H4 (cell line): ENCODE results near the gene BFSP1. TPM values are rescaled to one million over a fixed set of nuclear protein-coding genes. Genes with fewer than 3 reads are reported as not detected.
A peak's percentile ranks its signal among the peaks of the same experiment; 100 is the strongest.

Source experiments
- DNase-seq: peaks from one replicate; pipeline ENCODE4 v3.0.0-alpha.2; 2015; ENCODE audit warnings: low spot score
- total RNA-seq: library from RNA; depleted of rRNA; stranded (reverse); fragments of >200 nt; shearing (Covaris generic); gene quantifications from 2 replicates; pipeline ENCODE4 v1.2.3, GENCODE V29; 2014

BFSP1 gene
- total RNA-seq, 1 experiment from 2014 or later, result 8.2 TPM

DNA sequence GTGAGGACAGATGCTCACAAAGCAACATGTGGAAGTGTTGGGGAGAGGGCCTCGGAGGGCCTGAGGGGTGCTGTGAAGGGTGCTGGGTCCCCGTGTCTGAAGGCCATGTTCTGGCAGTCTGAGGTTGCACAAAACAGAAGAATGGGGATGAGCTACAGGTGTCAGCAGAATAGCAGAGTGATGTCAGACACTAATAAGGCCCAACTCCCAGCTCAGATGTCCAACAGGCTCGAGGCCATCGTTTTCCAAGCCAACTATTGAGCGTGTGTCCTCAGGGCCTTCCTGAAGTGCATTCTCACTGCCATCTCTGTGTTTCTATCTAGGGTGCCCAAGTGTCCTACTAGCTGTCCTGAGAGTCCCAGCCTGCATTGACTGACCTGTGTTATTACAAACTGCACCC, 7.9 kb downstream of the BFSP1 start:
- DNase-seq, result no peak

DNA sequence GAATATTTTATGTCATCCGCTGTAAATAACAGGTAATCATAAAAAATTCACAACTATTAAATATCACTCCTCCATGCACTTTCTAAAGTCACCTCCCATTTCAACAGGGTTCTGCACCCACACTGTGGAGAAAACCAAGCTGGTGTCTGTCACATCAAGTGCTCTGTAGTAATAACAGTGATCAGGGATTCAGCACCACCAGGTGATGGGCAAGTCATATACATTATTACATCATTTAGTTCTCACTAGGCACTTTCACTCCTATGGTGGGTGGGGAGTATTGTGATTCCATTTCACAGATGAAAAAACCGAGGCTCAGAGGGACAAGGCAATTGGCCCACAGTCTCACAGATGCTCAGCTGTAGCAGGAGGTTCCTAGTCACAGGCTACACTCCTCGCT, 8.7 kb downstream of the BFSP1 start:
- no peak for DNase-seq

GRCh38 chr20:17520583-17520982, 10.6 kb downstream of the BFSP1 start:
- DNase-seq, result peak; percentile 24

GRCh38 chr20:17519606-17520285, 11.4 kb downstream of the BFSP1 start:
- DNase-seq, result no peak

DNA sequence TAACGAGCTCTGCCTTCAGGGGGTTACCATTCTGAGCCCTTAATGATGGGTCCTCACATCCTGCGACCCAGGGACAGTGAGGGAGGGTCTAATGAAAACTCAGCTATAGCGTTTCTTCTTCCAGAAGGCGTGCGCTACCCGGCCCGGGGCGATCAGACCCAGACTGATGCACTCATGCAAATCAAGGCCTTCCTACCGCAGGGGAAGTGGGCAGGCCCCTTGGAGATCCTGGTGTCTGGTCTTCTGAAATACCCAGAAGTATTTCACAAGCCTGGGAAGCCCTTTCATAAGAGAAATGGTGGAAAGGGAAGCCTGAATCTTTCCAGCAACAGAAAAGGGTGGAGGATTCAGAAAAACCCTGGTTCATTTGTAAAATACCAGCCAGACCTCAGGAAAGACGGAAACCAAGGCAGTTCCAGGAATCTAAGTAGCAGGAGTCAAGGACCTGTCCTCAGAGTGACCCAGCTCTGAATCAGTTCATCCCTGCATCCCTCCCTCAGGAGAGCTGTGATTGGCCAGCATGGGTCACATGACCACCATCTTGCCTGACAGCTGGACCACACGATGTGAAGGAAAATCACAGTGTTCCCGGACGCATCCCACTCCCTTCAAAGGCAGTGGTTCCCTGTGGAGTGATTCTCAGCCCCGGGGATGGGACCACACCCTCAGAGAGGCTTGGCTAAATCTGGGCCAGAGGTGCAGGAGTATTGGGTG, 12.7 kb downstream of the BFSP1 start:
- no peak for DNase-seq

DNA sequence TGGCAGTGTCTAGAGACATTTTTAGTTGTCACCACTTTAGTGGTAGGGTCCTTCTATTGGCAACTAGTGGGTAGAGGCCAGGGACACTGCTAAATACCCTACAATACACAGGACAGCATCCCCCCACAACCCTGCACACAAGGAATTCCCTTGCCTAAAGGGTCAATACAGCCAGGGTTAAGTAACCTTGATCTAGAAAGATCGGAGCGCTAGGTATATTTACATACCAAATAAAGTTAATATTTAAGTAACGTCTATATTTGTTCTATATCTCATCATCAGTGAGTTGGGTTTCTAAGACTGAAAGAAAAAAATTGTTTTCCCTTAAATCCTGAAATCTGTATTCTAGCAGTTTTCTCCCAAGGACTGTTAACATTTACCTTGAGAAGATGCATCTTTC, 16.1 kb downstream of the BFSP1 start:
- DNase-seq, result no peak

- no peak for DNase-seq
Measured at GRCh38 chr20:17513939-17514338, 17.2 kb downstream of the BFSP1 start.

DNA sequence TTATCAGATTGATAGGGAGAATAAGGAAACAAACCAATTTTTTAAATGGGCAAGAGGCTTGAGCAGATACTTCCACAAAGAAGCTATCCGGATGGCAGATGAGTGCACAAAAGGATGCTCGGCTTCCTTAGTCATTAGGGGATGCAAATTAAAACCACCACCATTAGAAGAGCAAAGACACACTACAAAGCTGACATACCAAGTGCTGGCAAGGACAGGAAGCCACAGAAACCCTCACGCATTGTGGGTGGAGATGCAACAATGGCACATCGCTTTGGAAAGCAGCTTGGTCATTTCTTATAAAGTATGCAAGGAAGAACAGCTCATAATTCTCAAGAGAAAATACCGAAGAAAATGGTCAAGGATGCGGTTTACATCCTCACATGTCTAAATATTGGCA, 19.8 kb downstream of the BFSP1 start:
- no peak for DNase-seq

- DNase-seq, result no peak
Measured at GRCh38 chr20:17510548-17510947, 20.6 kb downstream of the BFSP1 start.

DNA sequence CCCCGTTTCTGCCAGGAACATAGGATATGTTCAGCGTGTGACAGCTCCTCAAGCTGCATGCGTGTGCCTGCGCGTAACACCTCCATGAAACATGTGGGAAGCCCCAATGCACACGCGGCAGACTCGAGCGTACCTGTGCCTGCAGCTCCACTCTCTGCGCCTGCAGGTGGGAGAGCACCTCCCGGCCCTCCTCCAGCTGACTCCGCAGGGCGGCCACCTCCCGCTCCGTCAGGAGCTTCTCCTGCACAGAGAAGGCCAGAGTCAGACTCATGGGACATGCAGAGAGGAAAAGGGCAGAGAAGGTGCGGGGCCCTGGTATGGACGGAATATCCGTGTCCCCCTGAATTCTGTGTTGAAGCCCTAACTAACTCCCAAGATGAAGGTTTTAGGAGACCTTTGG, 22.4 kb downstream of the BFSP1 start:
- no peak for DNase-seq

DNA sequence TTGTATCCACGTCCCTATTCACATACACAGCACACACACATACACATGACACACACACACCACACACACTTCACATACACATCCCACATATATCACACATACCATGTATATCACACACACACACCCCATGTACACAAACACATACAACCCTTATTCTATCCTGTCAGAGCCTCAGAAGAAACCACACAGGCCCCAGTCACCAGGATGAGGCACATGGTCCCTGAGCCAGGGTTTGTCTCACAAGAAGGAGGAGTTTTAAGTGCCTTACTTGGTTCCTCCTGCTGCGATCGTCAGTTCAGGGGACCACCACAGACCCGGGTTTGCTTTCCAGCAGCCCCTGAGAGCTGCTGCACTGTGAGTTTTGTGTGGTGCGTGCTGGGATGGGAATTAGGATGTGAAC, 23.6 kb downstream of the BFSP1 start:
- DNase-seq, result no peak

DNA sequence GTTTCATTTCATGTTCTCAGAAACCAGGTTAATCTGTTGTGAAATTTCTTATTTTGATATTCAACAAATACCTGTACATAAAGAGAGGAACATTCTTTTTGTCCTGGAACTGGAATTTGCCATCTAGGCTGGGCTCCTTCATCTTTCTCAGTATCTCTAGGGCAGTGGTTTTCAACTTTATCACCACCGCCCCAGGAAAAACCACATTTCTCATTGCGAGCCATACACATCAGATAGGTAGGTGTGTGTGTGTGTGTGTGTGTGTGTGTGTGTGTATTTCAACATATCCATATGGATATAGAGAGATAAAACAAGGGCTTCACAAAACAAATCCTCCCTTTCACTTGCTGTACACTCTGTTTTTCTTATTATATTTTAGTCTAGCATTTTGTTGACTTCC, 24.1 kb downstream of the BFSP1 start:
- no peak for DNase-seq

DNA sequence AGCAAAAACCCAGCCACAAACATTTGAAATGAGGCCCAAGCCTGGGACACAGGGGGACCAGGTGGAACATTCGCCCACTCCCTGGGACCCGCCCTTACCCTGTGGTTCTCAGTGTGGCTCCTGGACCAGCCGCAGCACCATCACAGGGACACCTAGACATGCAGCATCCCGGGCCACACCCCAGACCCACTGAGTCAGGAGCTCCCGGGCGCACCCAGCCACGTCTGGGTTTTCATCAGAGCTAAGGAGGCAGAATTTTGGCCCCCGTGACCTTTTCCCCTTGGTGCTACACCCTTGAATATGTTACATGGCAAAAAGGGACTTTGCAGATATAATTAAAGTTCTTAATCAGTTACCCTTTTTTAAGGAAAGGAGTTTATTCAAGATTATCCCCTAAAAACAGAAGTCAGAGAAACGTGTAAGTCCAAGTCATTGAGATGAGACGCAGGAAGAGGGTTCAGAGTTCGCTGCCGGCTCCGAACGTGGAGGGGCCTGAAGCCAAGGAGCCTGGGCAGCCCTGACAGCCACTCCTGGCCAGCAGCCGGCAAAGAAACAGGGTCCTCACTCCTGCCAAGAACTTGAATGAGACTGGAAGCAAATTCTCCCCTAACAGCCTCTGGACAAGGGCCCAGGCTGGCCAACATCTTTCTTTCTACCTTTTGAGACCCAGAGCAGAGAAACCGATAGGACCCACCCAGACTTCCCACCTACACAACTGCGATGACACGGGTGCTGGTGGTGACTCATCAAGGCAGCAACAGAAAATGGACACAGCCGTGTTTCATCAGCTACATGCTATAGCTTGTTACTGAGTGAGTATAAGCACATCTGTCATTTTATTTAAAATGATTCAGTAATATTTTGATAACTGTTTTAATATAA, 25.3 kb downstream of the BFSP1 start:
- DNase-seq, result peak; percentile 18

DNA sequence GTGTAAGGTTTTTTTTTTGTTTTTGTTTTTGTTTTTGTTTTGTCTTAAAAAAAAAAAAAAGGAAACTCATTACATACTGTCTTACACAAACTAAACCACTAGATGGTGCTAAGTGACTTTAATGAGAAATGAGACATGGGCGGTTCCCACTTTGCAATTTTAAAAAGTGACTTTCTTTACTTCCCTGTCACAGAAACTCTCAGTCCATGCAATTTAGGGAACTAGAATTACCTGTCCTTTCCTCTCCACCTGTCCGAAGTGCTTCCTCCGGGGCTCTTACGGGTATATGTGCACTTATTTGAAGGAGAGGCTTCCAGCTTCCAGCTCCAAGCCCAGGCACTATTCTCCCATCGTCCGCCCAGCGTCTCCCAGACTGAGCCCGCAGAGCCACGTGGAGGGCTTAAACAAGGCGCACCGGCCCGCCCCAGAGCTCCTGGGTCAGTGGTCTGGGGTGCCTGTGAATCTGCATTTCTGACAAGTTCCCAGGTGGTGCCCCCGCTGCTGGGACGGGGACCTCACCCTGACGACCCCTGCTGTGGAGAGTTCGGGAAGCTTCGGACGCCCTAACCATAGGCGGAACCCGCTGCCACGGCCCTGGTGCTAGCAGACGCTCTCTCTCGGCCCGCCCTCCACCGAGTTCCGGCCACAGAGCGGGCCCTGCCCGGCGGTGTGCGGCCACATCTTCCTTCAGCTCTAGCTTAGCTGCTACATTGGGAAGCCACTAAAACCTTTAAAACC, 26.1 kb downstream of the BFSP1 start:
- peak; percentile 37 for DNase-seq

GRCh38 chr20:17504066-17504897, 26.9 kb downstream of the BFSP1 start:
- DNase-seq, result no peak

GRCh38 chr20:17503301-17504065, 27.7 kb downstream of the BFSP1 start:
- no peak for DNase-seq

- no peak for DNase-seq
Measured at GRCh38 chr20:17502105-17502504, 29.1 kb downstream of the BFSP1 start.

GRCh38 chr20:17501701-17502100, 29.5 kb downstream of the BFSP1 start:
- no peak for DNase-seq

- no peak for DNase-seq
Measured at GRCh38 chr20:17500826-17501225, 30.4 kb downstream of the BFSP1 start.

DNA sequence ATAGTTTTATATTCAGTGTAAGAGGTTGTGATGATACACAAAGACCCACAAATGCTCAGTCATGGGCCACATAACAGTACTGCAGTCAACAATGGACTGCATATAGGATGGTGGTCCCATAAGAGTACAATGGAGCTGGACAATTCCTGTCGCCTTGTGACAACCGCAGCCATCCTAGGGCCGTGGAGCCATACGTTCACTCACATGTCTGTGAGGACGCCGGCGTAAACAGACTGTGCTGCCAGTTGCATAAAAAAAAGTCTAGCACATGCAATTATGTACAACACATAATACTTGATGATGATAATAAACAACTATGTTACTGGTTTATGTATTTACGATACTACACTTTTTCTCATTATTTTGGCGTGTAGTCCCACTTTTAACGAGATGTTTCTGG, 30.9 kb downstream of the BFSP1 start:
- no peak for DNase-seq
